ELR (cell line): ENCODE data around the gene GADD45GIP1.
"Not testable (repeated sequence)": the region's sequence is repeated elsewhere in the genome, so short reads cannot be mapped to it uniquely, and the experiment has no call there.

Experiments
- DNase-seq: peaks from one replicate; pipeline ENCODE4 v3.0.0-alpha.2; 2015; ENCODE audit warnings: low read depth

Gene GADD45GIP1

GRCh38 chr19:12987781-12988180 is 30.8 kb upstream of the GADD45GIP1 start:
- DNase-seq, result no peak

GRCh38 chr19:12987190-12987589 is 30.2 kb upstream of the GADD45GIP1 start:
- DNase-seq, result no peak

- no peak for DNase-seq
These were observed 29.7 kb upstream of the GADD45GIP1 start for GRCh38 chr19:12986726-12987125.

GRCh38 chr19:12985049-12985776 is 28.2 kb upstream of the GADD45GIP1 start:
- peak; percentile 47 for DNase-seq

GRCh38 chr19:12984683-12985048 is 27.6 kb upstream of the GADD45GIP1 start:
- no peak for DNase-seq

- DNase-seq, result no peak
These were observed 27.2 kb upstream of the GADD45GIP1 start for GRCh38 chr19:12984143-12984627.

- peak; percentile 81 for DNase-seq
These were observed 26.6 kb upstream of the GADD45GIP1 start for GRCh38 chr19:12983542-12984142.

- no peak for DNase-seq
These were observed 26.1 kb upstream of the GADD45GIP1 start for GRCh38 chr19:12983091-12983490.

GRCh38 chr19:12982648-12983047 is 25.6 kb upstream of the GADD45GIP1 start:
- no peak for DNase-seq

GRCh38 chr19:12979974-12980373 is 23.0 kb upstream of the GADD45GIP1 start:
- no peak for DNase-seq

GRCh38 chr19:12976109-12976508 is 19.1 kb upstream of the GADD45GIP1 start:
- not testable (repeated sequence) for DNase-seq

GRCh38 chr19:12975221-12975741 is 18.3 kb upstream of the GADD45GIP1 start:
- no peak for DNase-seq

GRCh38 chr19:12974301-12975220 is 17.5 kb upstream of the GADD45GIP1 start:
- no peak for DNase-seq

GRCh38 chr19:12973236-12973635 is 16.2 kb upstream of the GADD45GIP1 start:
- no peak for DNase-seq

- DNase-seq, result no peak
These were observed 13.2 kb upstream of the GADD45GIP1 start for GRCh38 chr19:12970070-12970820.

- DNase-seq, result no peak
These were observed 12.4 kb upstream of the GADD45GIP1 start, which contains the start of gene DAND5 for GRCh38 chr19:12969292-12969988. Gene DAND5, plus strand, starts transcription at chr19:12969576. Its CDS starts 85 bp downstream, at chr19:12969661.

- DNase-seq, result peak; percentile 76
These were observed 10.9 kb upstream of the GADD45GIP1 start for GRCh38 chr19:12967907-12968306.

- DNase-seq, result no peak
These were observed 8.8 kb upstream of the GADD45GIP1 start for GRCh38 chr19:12965812-12966135.

- DNase-seq, result peak; percentile 79
These were observed 8.2 kb upstream of the GADD45GIP1 start for GRCh38 chr19:12965017-12965811.

GRCh38 chr19:12959481-12959880 is 2.5 kb upstream of the GADD45GIP1 start:
- DNase-seq, result no peak
